ENCODE measurements around the gene TROAP. TPM values are rescaled to one million over a fixed set of nuclear protein-coding genes. Genes with fewer than 3 reads are reported as not detected.

Gene TROAP
- total and polyA plus RNA-seq, 2 donors (not counting 1 experiment from before 2014, with no cell fraction given) = 0.88 to 1.0 TPM

DNA sequence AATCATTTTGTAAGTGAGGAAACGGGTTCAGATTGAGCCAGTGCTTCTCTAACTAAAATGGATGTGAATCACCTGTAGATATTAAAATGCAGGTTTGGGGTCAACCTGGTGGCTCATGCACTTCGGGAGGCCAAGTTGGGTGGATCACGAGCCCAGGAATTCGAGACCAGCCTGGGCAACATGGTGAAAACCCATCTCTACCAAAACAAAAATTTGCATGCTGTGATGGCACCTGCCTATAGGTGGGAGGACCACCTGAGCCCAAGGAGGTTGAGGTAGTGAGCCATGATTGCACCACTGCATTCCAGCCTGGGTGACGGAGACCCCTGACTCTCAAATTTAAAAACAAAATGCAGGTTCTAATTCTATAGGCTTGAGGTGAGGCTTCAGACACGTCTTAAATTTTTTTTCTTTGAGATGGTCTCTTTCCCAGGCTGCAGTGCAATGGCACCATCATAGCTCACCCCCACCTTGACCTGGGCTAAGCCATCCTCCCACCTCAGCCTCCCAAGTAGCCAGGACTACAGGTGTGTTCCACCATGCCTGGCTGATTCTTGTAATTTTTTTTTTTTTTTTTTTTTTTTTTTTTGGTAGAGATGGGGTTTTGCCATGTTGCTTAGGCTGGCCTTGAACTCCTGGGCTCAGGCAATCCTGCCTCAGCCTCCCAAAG, 49.2 kb upstream of the TROAP start:
- intact Hi-C loops (cut with micrococcal nuclease) = no loop called here
- TF ChIP-seq EZH2 (IDR thresholded peaks at IDR 0.05; ENCODE audit: borderline replicate concordance, insufficient read depth, low read depth, low read length, poor library complexity, severe bottlenecking) (no peak), CTCF (IDR thresholded peaks at IDR 0.05) (no peak)
- Histone ChIP-seq H3K4me3 (ENCODE audit: control extremely low read depth in 1 of 5, extremely low read depth in 1 of 5, insufficient read depth in 1 of 5, low read depth in 2 of 5, low read length in 4 of 5) (no peak overlapping the region), H3K4me1 (ENCODE audit: control insufficient read depth in 2 of 2, insufficient read depth in 2 of 2, low read length in 2 of 2) (no peaks in the 10 kb centered on the region), H3K79me2 (ENCODE audit: control insufficient read depth, insufficient read depth, low read length) (no peaks in the 10 kb centered on the region), H2AFZ (ENCODE audit: insufficient read depth, low read depth, low read length, poor library complexity, severe bottlenecking) (no peak overlapping the region), H3K9me3 (ENCODE audit: control extremely low read depth in 1 of 3, control insufficient read depth in 2 of 3, insufficient read depth in 1 of 3, low read length in 2 of 3) (no peaks in the 10 kb centered on the region), H3K9ac (ENCODE audit: low read length) (no peak overlapping the region), H3K27me3 (replicated peaks in 1 of 4; ENCODE audit: control extremely low read depth in 1 of 4, control insufficient read depth in 3 of 4, insufficient read depth in 4 of 4, low read length in 3 of 4) (no peaks in the 10 kb centered on the region), H3K4me2 (replicated peaks; ENCODE audit: low read depth, low read length, poor library complexity, severe bottlenecking) (no peak overlapping the region), H3K36me3 (replicated peaks in 1 of 2; ENCODE audit: control extremely low read depth in 1 of 2, control insufficient read depth in 1 of 2, extremely low read depth in 1 of 2, insufficient read depth in 2 of 2, low read length in 1 of 2) (peaks cover 14 to 34% of the 10 kb centered on the region in 2 experiments), H4K20me1 (ENCODE audit: control insufficient read depth, insufficient read depth, low read length, poor library complexity, severe bottlenecking) (no peaks in the 10 kb centered on the region), H3K27ac (ENCODE audit: low read length in 2 of 2) (no peak overlapping the region)
- DNase-seq (no peak), ATAC-seq (ENCODE audit: low read depth) (no peak)
- no peaks in the 10 kb centered on the region for H3K9me3 Mint-ChIP-seq (ENCODE audit: insufficient read depth)
- no peaks in the 10 kb centered on the region for H3K27me3 Mint-ChIP-seq
- POLR2A ChIA-PET = no interaction called here
- H3K27ac Mint-ChIP-seq = no peak overlapping the region
- H3K4me1 Mint-ChIP-seq = no peaks in the 10 kb centered on the region
- CTCF ChIA-PET = no interaction called here
- WGBS (ENCODE audit: insufficient coverage) = 100% methylated on average over 5 of the region's 6 CpGs
- H3K4me3 Mint-ChIP-seq = no peak overlapping the region

DNA sequence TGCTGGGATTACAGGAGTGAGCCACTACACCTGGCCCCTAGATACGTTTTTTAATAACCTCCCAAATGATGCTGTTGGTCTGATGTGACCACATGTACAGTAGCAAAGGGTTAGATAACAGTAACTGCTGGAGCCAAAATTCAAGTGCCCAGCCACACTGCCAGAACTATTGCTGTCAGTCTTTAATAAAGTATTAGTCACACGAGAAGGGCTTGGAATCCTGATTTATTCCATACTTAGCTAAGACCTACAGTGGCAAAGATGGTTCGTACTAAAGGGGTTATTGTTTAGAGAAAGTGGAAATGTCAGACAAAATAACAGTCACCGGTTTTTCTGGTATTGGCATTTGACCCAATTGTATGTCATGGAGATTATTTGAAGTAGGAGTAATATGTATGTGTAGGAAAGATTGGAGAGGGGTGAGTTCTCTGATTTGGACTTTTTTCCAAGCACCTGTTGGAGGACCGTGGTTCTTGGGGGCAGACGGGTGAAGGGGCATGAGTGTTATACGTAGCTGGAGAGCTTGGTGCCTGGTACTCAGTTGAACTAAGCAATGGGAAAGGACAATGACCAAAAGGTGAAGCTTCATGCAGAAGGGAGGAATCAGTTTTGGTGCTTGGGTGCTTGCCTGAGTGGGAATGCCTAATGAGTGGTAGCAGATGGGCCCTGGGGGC, 48.5 kb upstream of the TROAP start:
- ChIA-PET CTCF (no interaction called here), POLR2A (no interaction called here)
- 92% methylated on average over 6 of the region's 7 CpGs for WGBS (ENCODE audit: insufficient coverage)
- no peaks in the 10 kb centered on the region for H3K4me1 ChIP-seq (ENCODE audit: control insufficient read depth in 2 of 2, insufficient read depth in 2 of 2, low read length in 2 of 2)
- no peaks in the 10 kb centered on the region for H3K79me2 ChIP-seq (ENCODE audit: control insufficient read depth, insufficient read depth, low read length)
- no peak for TF ChIP-seq CTCF (IDR thresholded peaks at IDR 0.05)
- no peak for TF ChIP-seq EZH2 (IDR thresholded peaks at IDR 0.05; ENCODE audit: borderline replicate concordance, insufficient read depth, low read depth, low read length, poor library complexity, severe bottlenecking)
- no peak overlapping the region for H3K4me2 ChIP-seq (replicated peaks; ENCODE audit: low read depth, low read length, poor library complexity, severe bottlenecking)
- no peaks in the 10 kb centered on the region for H3K9me3 Mint-ChIP-seq (ENCODE audit: insufficient read depth)
- H3K4me1 Mint-ChIP-seq = no peaks in the 10 kb centered on the region
- DNase-seq (no peak), ATAC-seq (ENCODE audit: low read depth) (no peak)
- peaks cover 14 to 34% of the 10 kb centered on the region in 2 experiments for H3K36me3 ChIP-seq (replicated peaks in 1 of 2; ENCODE audit: control extremely low read depth in 1 of 2, control insufficient read depth in 1 of 2, extremely low read depth in 1 of 2, insufficient read depth in 2 of 2, low read length in 1 of 2)
- no peaks in the 10 kb centered on the region for H3K9me3 ChIP-seq (ENCODE audit: control extremely low read depth in 1 of 3, control insufficient read depth in 2 of 3, insufficient read depth in 1 of 3, low read length in 2 of 3)
- no peak overlapping the region for H3K4me3 Mint-ChIP-seq
- H2AFZ ChIP-seq (ENCODE audit: insufficient read depth, low read depth, low read length, poor library complexity, severe bottlenecking) = no peak overlapping the region
- H3K27ac ChIP-seq (ENCODE audit: low read length in 2 of 2) = no peak overlapping the region
- no peak overlapping the region for H3K27ac Mint-ChIP-seq
- intact Hi-C loops (cut with micrococcal nuclease) = no loop called here
- no peaks in the 10 kb centered on the region for H4K20me1 ChIP-seq (ENCODE audit: control insufficient read depth, insufficient read depth, low read length, poor library complexity, severe bottlenecking)
- no peaks in the 10 kb centered on the region for H3K27me3 ChIP-seq (replicated peaks in 1 of 4; ENCODE audit: control extremely low read depth in 1 of 4, control insufficient read depth in 3 of 4, insufficient read depth in 4 of 4, low read length in 3 of 4)
- H3K4me3 ChIP-seq (ENCODE audit: control extremely low read depth in 1 of 5, extremely low read depth in 1 of 5, insufficient read depth in 1 of 5, low read depth in 2 of 5, low read length in 4 of 5) = no peak overlapping the region
- H3K9ac ChIP-seq (ENCODE audit: low read length) = no peak overlapping the region
- H3K27me3 Mint-ChIP-seq = peaks cover 3% of the 10 kb centered on the region
